SK-N-SH treated with all-trans-retinoic acid at 6 μM for 48 hours (cell line): Measurements from ENCODE around the gene LMAN2.

Source experiments
- ARNTL ChIP-seq: fragments of 450-650 bp; formaldehyde crosslinking; IDR thresholded peaks from 2 replicates; pipeline ENCODE4 v1.5.0; 2020; ENCODE audit warnings: low read depth, mild to moderate bottlenecking, moderate library complexity, borderline replicate concordance
- GLIS3 ChIP-seq: fragments of 250-450 bp; sonication (Bioruptor Pico); IDR thresholded peaks from 2 replicates; pipeline ENCODE4 v1.5.0; 2020; ENCODE audit warnings: mild to moderate bottlenecking, moderate library complexity
- PATZ1 ChIP-seq: fragments of 250-450 bp; sonication (Bioruptor Pico); IDR thresholded peaks from 2 replicates; pipeline ENCODE4 v1.8.0; 2020; ENCODE audit warnings: mild to moderate bottlenecking, moderate library complexity, borderline replicate concordance
- RARB ChIP-seq: fragments of 250-450 bp; sonication (Bioruptor Pico); IDR thresholded peaks from 2 replicates; pipeline ENCODE4 v1.8.0; 2021; ENCODE audit warnings: mild to moderate bottlenecking, moderate library complexity
- ZNF70 ChIP-seq: fragments of 450-650 bp; formaldehyde crosslinking; IDR thresholded peaks from 2 replicates; pipeline ENCODE4 v1.5.0; 2020; ENCODE audit warnings: mild to moderate bottlenecking, moderate library complexity

DNA sequence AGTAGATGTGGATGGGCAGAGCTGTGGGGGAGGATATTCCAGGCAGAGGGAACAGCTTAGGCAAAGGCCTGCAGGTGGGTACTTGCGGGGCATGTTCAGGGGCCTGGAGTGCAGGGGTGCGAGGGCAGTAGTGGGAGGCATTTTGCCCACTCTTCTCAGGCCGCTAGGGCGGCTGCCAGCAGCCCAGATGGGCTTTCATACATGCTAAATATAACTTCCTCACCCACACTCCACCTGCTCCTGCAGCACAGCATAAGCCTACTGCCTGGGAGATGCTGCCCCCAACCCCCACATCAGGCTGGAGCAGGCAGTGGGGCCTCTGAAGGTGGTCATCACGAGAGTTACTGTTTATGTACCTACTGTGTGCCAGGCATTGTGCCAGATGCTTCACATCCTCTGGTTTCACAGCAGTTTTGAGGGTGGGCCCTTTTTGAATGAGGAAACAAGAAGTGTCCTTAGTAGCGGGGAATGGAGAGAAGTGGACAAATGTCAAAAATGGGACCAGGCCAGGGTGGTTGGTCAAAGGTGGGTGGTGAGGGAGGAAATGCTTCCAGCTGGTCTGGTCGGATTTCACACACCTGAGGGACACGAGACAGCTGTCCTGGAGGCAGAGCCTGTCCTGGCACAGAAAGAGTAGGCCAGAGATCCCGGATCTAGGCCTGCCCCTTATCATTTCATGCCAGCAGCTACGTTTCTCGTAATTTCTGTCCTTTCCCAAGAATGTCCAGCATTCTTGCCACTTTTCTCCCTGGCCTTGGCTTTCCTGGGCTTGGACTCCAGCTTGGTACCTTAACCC lies 18.4 kb upstream of the LMAN2 start:
- TF ChIP-seq RARB, result no peak
- no peak for TF ChIP-seq PATZ1
- TF ChIP-seq ARNTL, result no peak
- no peak for TF ChIP-seq GLIS3 (CRISPR knock-in tag)
- no peak for TF ChIP-seq ZNF70 (CRISPR knock-in tag)
